Stimulated activated naive B cell treated with anti-CD40 and anti-IgM and Interleukin-4, amounts not matched to agents 10 μg/mL and 1 μg/mL and 100 μg/mL, for 72 hours (primary cell): ENCODE measurements around the gene ATL1.
"Not testable (repeated sequence)": the region's sequence is repeated elsewhere in the genome, so short reads cannot be mapped to it uniquely, and the experiment has no call there.

Source experiments
- ATAC-seq, 2 donors: fragments of 150-1000 bp; cut with Tn5 transposase; replicated peaks; 2 replicates each; pipeline ENCODE4 v1.10.0; 2021; ENCODE audit warnings: moderate library complexity in 1 of 2
- DNase-seq: peaks from one replicate; pipeline ENCODE4 v3.0.0; 2021
- H3K27ac Mint-ChIP-seq: one replicate; pipeline ENCODE4 v1.8.0; 2022; ENCODE audit warnings: mild to moderate bottlenecking, mixed read lengths
- H3K27me3 Mint-ChIP-seq, 2 donors: one replicate each; pipeline ENCODE4 v1.8.0; 2022; ENCODE audit warnings: mixed read lengths in 2 of 2
- H3K36me3 Mint-ChIP-seq, 2 donors: one replicate each; pipeline ENCODE4 v1.8.0; 2022; ENCODE audit warnings: mixed read lengths in 2 of 2, mild to moderate bottlenecking in 1 of 2
- H3K4me1 Mint-ChIP-seq, 2 donors: one replicate each; pipeline ENCODE4 v1.8.0; 2022; ENCODE audit warnings: mixed read lengths in 2 of 2, mild to moderate bottlenecking in 1 of 2
- H3K4me3 Mint-ChIP-seq, 2 donors: one replicate each; pipeline ENCODE4 v1.8.0; 2022; ENCODE audit warnings: mild to moderate bottlenecking in 2 of 2, mixed read lengths in 2 of 2, moderate library complexity in 1 of 2
- H3K9me3 Mint-ChIP-seq, 2 donors: one replicate each; pipeline ENCODE4 v1.8.0; 2022; ENCODE audit warnings: mixed read lengths in 2 of 2, mild to moderate bottlenecking in 1 of 2

Gene ATL1

GRCh38 chr14:50530794-50531365 lies 29.1 kb upstream of the ATL1 start:
- peaks cover 1 to 2% of the 10 kb centered on the region in 2 donors for H3K9me3 Mint-ChIP-seq
- peaks cover 3 to 6% of the 10 kb centered on the region in 2 donors for H3K36me3 Mint-ChIP-seq
- H3K27ac Mint-ChIP-seq = no peak overlapping the region
- no peaks in the 10 kb centered on the region for H3K27me3 Mint-ChIP-seq
- H3K4me3 Mint-ChIP-seq = peak overlapping the region; percentile 88 to 93
- DNase-seq (no peak), ATAC-seq (no peak)
- peaks cover 26 to 61% of the 10 kb centered on the region in 2 donors for H3K4me1 Mint-ChIP-seq

- Mint-ChIP-seq H3K4me1 (peaks cover 22 to 61% of the 10 kb centered on the region in 2 donors), H3K4me3 (peak overlapping the region; percentile 88 to 93), H3K36me3 (peaks cover 9 to 12% of the 10 kb centered on the region in 2 donors), H3K27ac (peak overlapping the region; percentile 93), H3K9me3 (peaks cover 2 to 3% of the 10 kb centered on the region in 2 donors), H3K27me3 (no peaks in the 10 kb centered on the region)
- peak; percentile 11 for DNase-seq
- ATAC-seq = peak; percentile 8 to 20
Observed at GRCh38 chr14:50531595-50532501, 28.1 kb upstream of the ATL1 start.

GRCh38 chr14:50532502-50533240 lies 27.3 kb upstream of the ATL1 start, which contains the start of gene MAP4K5:
Gene MAP4K5 (minus strand): TSS chr14:50532569. CDS start chr14:50532049, 520 bp downstream.
- Mint-ChIP-seq H3K36me3 (peaks cover 9 to 18% of the 10 kb centered on the region in 2 donors), H3K4me3 (peak within 1 kb of the TSS; percentile 88 to 93), H3K9me3 (peaks cover 4 to 7% of the 10 kb centered on the region in 2 donors), H3K4me1 (peaks cover 22 to 61% of the 10 kb centered on the region in 2 donors), H3K27ac (peak within 1 kb of the TSS; percentile 93), H3K27me3 (no peaks in the 10 kb centered on the region)
- DNase-seq (peak; percentile 84), ATAC-seq (peak; percentile 91 to 93)

- Mint-ChIP-seq H3K36me3 (peaks cover 12 to 21% of the 10 kb centered on the region in 2 donors), H3K27me3 (no peaks in the 10 kb centered on the region), H3K9me3 (peaks cover 7 to 11% of the 10 kb centered on the region in 2 donors), H3K4me3 (peak overlapping the region; percentile 88 to 93), H3K27ac (peak overlapping the region; percentile 93), H3K4me1 (peaks cover 19 to 56% of the 10 kb centered on the region in 2 donors)
- no peak for DNase-seq
- ATAC-seq = peak; percentile 16 to 26
Observed at GRCh38 chr14:50533241-50533705, 26.7 kb upstream of the ATL1 start.

GRCh38 chr14:50533806-50534205 lies 26.1 kb upstream of the ATL1 start:
- DNase-seq (no peak), ATAC-seq (no peak)
- H3K9me3 Mint-ChIP-seq = peaks cover 7 to 11% of the 10 kb centered on the region in 2 donors
- peaks cover 12 to 22% of the 10 kb centered on the region in 2 donors for H3K36me3 Mint-ChIP-seq
- H3K27me3 Mint-ChIP-seq = no peaks in the 10 kb centered on the region
- H3K4me3 Mint-ChIP-seq = no peak overlapping the region
- H3K4me1 Mint-ChIP-seq = peaks cover 19 to 55% of the 10 kb centered on the region in 2 donors
- H3K27ac Mint-ChIP-seq = no peak overlapping the region

- ATAC-seq (no peak), DNase-seq (no peak)
- Mint-ChIP-seq H3K9me3 (peaks cover 7 to 11% of the 10 kb centered on the region in 2 donors), H3K4me1 (peaks cover 18 to 55% of the 10 kb centered on the region in 2 donors), H3K36me3 (peaks cover 12 to 22% of the 10 kb centered on the region in 2 donors), H3K27ac (no peak overlapping the region), H3K27me3 (no peaks in the 10 kb centered on the region), H3K4me3 (no peak overlapping the region)
Observed at GRCh38 chr14:50534416-50534815, 25.5 kb upstream of the ATL1 start.

GRCh38 chr14:50534997-50535396 lies 24.9 kb upstream of the ATL1 start:
- peaks cover 12 to 22% of the 10 kb centered on the region in 2 donors for H3K36me3 Mint-ChIP-seq
- ATAC-seq = no peak
- no peaks in the 10 kb centered on the region for H3K27me3 Mint-ChIP-seq
- DNase-seq = no peak
- no peak overlapping the region for H3K27ac Mint-ChIP-seq
- H3K4me3 Mint-ChIP-seq = no peak overlapping the region
- peaks cover 13 to 53% of the 10 kb centered on the region in 2 donors for H3K4me1 Mint-ChIP-seq
- peaks cover 7 to 11% of the 10 kb centered on the region in 2 donors for H3K9me3 Mint-ChIP-seq

DNA sequence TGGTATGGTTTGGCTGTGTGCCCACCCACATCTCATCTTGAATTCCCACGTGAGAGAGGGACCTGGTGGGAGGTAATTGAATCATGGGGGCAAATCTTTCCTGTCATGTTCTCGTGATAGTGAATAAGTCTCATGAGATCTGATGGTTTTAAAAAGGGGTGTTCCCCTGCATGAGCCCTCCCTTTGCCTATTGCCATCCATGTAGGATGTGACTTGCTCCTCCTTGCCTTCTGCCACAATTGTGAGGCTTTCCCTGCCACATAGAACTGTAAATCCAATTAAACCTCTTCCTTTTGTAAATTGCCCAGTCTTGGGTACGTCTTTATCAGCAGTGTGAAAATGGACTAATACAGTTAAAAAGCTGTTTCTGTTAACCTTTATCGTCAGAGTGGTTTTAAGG lies 21.9 kb upstream of the ATL1 start:
- H3K27me3 Mint-ChIP-seq, ATAC-seq, H3K4me3 Mint-ChIP-seq, H3K27ac Mint-ChIP-seq, DNase-seq: not testable (repeated sequence)
- Mint-ChIP-seq H3K36me3 (peaks cover 11 to 22% of the 10 kb centered on the region in 2 donors), H3K4me1 (peaks cover 15 to 40% of the 10 kb centered on the region in 2 donors), H3K9me3 (peaks cover 7 to 11% of the 10 kb centered on the region in 2 donors)

DNA sequence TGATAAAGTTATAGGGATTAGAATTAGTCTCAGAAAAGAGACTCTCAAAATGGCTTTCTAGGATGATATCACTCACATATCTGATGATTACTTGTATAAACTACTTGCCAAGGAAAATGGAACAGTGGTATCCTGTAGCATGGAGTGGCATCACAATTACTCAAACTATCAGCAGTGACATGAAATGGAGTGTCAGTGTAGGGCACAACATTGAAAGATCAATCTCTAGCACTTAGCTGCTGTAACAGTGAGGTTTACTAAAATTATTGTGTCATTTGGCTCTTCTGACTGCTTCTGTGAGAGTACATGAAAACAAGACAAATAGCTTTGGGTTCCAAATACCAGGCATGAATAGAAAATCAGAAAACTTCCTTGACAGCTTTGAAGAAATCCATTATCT lies 20.9 kb upstream of the ATL1 start:
- no peak for DNase-seq
- peaks cover 7 to 11% of the 10 kb centered on the region in 2 donors for H3K9me3 Mint-ChIP-seq
- H3K4me1 Mint-ChIP-seq = peaks cover 12 to 34% of the 10 kb centered on the region in 2 donors
- H3K4me3 Mint-ChIP-seq = no peak overlapping the region
- no peaks in the 10 kb centered on the region for H3K27me3 Mint-ChIP-seq
- peaks cover 11 to 22% of the 10 kb centered on the region in 2 donors for H3K36me3 Mint-ChIP-seq
- H3K27ac Mint-ChIP-seq = no peak overlapping the region
- ATAC-seq = no peak

- H3K27ac Mint-ChIP-seq = no peak overlapping the region
Observed at GRCh38 chr14:50541159-50541567, 18.8 kb upstream of the ATL1 start.

GRCh38 chr14:50542941-50543418 lies 17.0 kb upstream of the ATL1 start:
- H3K27me3 Mint-ChIP-seq = no peaks in the 10 kb centered on the region
- H3K4me3 Mint-ChIP-seq = no peak overlapping the region
- DNase-seq (no peak), ATAC-seq (peak; percentile 79 to 83)
- no peak overlapping the region for H3K27ac Mint-ChIP-seq
- H3K4me1 Mint-ChIP-seq = peaks cover 10 to 20% of the 10 kb centered on the region in 2 donors
- peaks cover 3 to 4% of the 10 kb centered on the region in 2 donors for H3K36me3 Mint-ChIP-seq
- peaks cover 0 to 2% of the 10 kb centered on the region in 2 donors for H3K9me3 Mint-ChIP-seq

More at GRCh38 chr14:50541159-50541567, 18.8 kb upstream of the ATL1 start:
- DNase-seq = no peak
- Mint-ChIP-seq H3K9me3 (peaks cover 5 to 9% of the 10 kb centered on the region in 2 donors), H3K27me3 (no peaks in the 10 kb centered on the region), H3K4me3 (no peak overlapping the region), H3K36me3 (peaks cover 8 to 18% of the 10 kb centered on the region in 2 donors), H3K4me1 (peaks cover 10 to 25% of the 10 kb centered on the region in 2 donors)
- peak; percentile 61 to 69 for ATAC-seq

DNA sequence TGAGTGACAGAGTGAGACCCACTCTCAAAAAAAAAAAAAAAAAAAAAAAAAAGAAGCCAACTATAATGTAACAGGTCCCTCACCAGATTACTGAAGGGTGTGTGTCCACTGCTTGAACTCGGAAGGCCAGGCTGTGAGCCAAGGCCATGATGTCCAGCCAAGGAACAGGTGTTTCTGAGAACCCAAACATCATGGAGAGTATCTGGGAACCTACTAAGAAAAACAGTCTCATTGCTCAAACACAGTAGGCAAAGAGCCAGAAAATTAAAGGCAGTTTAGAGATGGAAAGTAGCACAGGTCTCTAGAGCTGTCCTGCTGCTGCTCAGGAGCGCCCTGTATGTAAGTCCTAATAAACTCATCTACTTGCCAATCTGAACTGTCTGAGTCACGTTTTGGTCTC lies 15.0 kb upstream of the ATL1 start:
- Mint-ChIP-seq H3K27ac (no peak overlapping the region), H3K9me3 (no peaks in the 10 kb centered on the region), H3K4me3 (no peak overlapping the region), H3K27me3 (no peaks in the 10 kb centered on the region), H3K36me3 (no peaks in the 10 kb centered on the region), H3K4me1 (peaks cover 8 to 13% of the 10 kb centered on the region in 2 donors)
- ATAC-seq = no peak
- DNase-seq = no peak

- DNase-seq (no peak), ATAC-seq (no peak)
- Mint-ChIP-seq H3K9me3 (no peaks in the 10 kb centered on the region), H3K4me3 (no peak overlapping the region), H3K4me1 (peaks cover 8 to 13% of the 10 kb centered on the region in 2 donors), H3K27ac (no peak overlapping the region), H3K36me3 (no peaks in the 10 kb centered on the region), H3K27me3 (no peaks in the 10 kb centered on the region)
Observed at GRCh38 chr14:50545618-50546017, 14.3 kb upstream of the ATL1 start.
